Neural crest cell (in vitro differentiated cells): ENCODE data around the gene CARD8. TPM values are rescaled to one million over a fixed set of nuclear protein-coding genes. Genes with fewer than 3 reads are reported as not detected.
"Not testable (repeated sequence)": the region's sequence is repeated elsewhere in the genome, so short reads cannot be mapped to it uniquely, and the experiment has no call there.

ENCODE experiments used
- DNase-seq: peaks from one replicate; pipeline ENCODE4 v3.0.0; 2021; ENCODE audit warnings: low read depth, mixed read lengths, low spot score
- H3K27ac Mint-ChIP-seq: one replicate; pipeline ENCODE4 v1.8.0; 2021; ENCODE audit warnings: mild to moderate bottlenecking, mixed read lengths; ENCODE audit not compliant: unreplicated experiment
- H3K27me3 Mint-ChIP-seq: 2 replicates; pipeline ENCODE4 v1.8.0; 2021; ENCODE audit warnings: low read depth, mild to moderate bottlenecking, mixed read lengths
- H3K36me3 Mint-ChIP-seq: 2 replicates; pipeline ENCODE4 v1.8.0; 2021; ENCODE audit warnings: low read depth, mild to moderate bottlenecking, mixed read lengths
- H3K4me1 Mint-ChIP-seq: 2 replicates; pipeline ENCODE4 v1.8.0; 2021; ENCODE audit warnings: mixed read lengths
- H3K4me3 Mint-ChIP-seq: one replicate; pipeline ENCODE4 v1.8.0; 2021; ENCODE audit warnings: mild to moderate bottlenecking, mixed read lengths
- H3K9me3 Mint-ChIP-seq: 2 replicates; pipeline ENCODE4 v1.8.0; 2021; ENCODE audit warnings: mixed read lengths
- total RNA-seq: library from RNA; stranded (reverse); gene quantifications from 2 replicates; pipeline ENCODE4 v1.2.1, GENCODE V29; 2021
- TF ChIP-seq, protein P1 (sequence below): fragments of 200-600 bp; sonication (generic); conservative IDR thresholded peaks from 2 replicates; pipeline ENCODE4 v1.5.0; 2021; ENCODE audit warnings: antibody characterized with exemption, mild to moderate bottlenecking

Gene CARD8
- total RNA-seq, 1 donor from 2014 or later: 65.8 TPM

DNA sequence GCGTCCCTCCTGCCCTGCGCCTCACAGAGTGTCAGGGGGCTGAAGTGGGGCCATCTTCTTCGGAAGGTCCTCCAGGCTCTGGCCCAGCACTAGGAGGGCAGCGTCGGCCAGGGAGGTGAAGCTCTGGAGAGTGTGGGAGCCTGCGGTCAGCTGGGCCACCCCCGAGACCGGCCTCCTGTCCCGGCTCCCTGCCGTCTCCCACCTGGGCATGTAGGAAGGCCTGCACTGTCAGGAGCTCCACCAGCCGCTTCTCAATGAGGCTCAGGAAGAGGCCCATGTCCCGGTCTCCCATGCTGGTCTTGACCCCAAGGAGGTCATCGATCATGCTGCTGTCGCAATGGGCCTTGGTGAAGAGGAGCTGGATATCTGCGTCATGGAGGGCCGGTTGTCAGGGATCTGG, 42.3 kb upstream of the CARD8 start:
- Mint-ChIP-seq H3K4me1 (peaks cover 4% of the 10 kb centered on the region), H3K27me3 (no peaks in the 10 kb centered on the region), H3K4me3 (no peak overlapping the region), H3K36me3 (no peaks in the 10 kb centered on the region), H3K9me3 (no peaks in the 10 kb centered on the region), H3K27ac (no peak overlapping the region)
- TF ChIP-seq, protein P1, sequence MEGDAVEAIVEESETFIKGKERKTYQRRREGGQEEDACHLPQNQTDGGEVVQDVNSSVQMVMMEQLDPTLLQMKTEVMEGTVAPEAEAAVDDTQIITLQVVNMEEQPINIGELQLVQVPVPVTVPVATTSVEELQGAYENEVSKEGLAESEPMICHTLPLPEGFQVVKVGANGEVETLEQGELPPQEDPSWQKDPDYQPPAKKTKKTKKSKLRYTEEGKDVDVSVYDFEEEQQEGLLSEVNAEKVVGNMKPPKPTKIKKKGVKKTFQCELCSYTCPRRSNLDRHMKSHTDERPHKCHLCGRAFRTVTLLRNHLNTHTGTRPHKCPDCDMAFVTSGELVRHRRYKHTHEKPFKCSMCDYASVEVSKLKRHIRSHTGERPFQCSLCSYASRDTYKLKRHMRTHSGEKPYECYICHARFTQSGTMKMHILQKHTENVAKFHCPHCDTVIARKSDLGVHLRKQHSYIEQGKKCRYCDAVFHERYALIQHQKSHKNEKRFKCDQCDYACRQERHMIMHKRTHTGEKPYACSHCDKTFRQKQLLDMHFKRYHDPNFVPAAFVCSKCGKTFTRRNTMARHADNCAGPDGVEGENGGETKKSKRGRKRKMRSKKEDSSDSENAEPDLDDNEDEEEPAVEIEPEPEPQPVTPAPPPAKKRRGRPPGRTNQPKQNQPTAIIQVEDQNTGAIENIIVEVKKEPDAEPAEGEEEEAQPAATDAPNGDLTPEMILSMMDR: no peak
- no peak for DNase-seq

DNA sequence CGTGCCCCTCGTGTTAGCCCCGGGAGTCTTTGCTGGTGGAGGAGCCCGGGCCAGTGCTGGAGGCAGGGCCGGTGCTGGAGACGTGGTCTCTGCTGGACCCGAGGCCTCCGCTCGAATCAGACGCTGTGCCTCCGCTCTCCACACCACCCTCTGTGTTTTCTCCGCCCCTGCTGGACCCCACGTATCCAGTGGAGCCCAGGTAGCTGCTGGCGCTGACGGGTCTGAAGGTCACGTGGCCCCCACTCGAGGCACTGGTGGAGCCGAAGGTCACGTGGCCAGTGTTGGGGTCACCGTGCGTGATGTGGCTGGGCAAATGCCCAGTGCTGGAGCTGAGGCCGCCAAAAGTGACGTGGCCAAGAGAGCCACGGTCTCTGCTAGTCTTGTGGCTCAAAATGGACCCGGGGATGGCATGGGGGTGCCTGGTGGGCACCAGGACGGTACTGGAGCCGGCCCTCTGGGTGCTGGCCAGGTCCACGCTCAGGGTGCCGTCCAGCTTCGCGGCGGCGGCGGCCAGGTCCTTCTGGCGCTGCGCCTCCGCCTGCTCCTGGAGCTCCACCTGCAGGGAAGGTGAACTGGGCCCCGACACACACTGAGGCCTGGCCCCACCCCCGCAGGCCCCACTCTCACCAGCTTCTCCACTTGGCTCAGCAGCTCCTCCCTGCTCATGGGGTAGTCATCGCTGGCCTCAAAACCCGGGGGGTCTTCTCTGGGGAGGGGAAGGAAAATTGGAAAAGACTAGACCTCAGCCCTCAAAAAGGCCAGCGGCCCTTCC, 41.4 kb upstream of the CARD8 start:
- Mint-ChIP-seq H3K27ac (no peak overlapping the region), H3K36me3 (no peaks in the 10 kb centered on the region), H3K4me1 (peaks cover 4% of the 10 kb centered on the region), H3K27me3 (no peaks in the 10 kb centered on the region), H3K9me3 (no peaks in the 10 kb centered on the region), H3K4me3 (no peak overlapping the region)
- TF ChIP-seq, protein P1: no peak
- DNase-seq: no peak

DNA sequence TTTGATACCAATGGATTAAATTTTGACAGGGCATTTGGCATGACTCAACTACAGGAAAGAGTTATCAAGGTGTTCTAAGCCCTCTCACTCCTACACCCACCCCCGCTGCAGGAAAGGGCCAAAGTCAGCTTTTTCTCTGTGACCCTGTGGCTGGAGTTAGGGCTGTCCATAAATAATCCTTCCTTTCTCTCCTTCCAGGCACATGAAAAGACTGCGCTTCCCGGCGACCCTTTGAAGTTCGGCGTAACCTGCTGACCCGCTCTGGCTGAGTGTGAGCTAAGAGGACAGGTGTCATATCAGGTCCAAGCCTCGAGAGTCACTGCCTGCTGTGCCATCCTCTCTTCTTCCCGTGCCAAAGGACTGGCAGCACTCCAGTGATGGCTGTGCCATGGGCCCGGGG, 39.7 kb upstream of the CARD8 start:
- Mint-ChIP-seq H3K4me3 (no peak overlapping the region), H3K9me3 (no peaks in the 10 kb centered on the region), H3K36me3 (no peaks in the 10 kb centered on the region), H3K27ac (peak overlapping the region; percentile 71), H3K27me3 (peaks cover 8% of the 10 kb centered on the region), H3K4me1 (peaks cover 12% of the 10 kb centered on the region)
- no peak for DNase-seq
- TF ChIP-seq, protein P1: no peak

DNA sequence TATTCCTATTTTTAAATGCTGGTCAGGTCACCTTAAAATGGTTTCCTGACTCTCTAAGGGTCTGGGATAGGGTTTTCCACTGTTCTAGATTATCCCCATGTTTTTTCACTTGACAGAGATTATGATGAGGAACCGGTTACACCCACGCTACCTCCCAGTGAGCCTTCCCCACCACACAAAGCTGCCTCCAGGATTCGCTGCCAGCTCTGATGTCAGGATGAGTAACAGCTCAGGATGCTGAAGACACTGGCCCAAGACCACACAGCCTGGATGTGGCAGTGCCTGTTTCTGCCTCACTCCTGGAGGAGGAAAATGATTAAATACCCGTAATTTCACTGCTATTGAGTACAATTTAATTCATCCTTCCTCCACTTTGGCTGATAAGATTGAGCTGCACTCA, 37.1 kb upstream of the CARD8 start:
- TF ChIP-seq, protein P1: no peak
- Mint-ChIP-seq H3K27me3 (peaks cover 8% of the 10 kb centered on the region), H3K4me1 (peaks cover 12% of the 10 kb centered on the region), H3K27ac (no peak overlapping the region), H3K9me3 (no peaks in the 10 kb centered on the region), H3K4me3 (no peak overlapping the region), H3K36me3 (peaks cover 7% of the 10 kb centered on the region)
- no peak for DNase-seq

DNA sequence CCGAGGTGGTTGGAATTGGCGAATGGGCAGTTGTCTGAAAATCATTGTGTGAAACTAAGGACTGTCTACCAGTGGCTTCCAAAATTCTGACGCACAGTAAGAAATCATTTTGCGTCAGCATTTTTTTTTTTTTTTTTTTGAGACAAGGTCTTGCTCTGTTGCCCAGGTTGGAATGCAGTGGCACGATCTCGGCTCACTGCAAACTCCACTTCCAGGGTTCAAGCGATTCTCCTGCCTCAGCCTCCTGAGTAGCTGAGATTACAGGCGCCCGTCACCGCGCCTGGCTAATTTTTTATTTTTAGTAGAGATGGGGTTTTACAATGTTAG, 35.7 kb upstream of the CARD8 start:
- Mint-ChIP-seq H3K4me3 (peak overlapping the region; percentile 87), H3K36me3 (peaks cover 13% of the 10 kb centered on the region)
- not testable (repeated sequence) for H3K4me1 Mint-ChIP-seq, H3K27me3 Mint-ChIP-seq, DNase-seq, H3K27ac Mint-ChIP-seq, H3K9me3 Mint-ChIP-seq

DNA sequence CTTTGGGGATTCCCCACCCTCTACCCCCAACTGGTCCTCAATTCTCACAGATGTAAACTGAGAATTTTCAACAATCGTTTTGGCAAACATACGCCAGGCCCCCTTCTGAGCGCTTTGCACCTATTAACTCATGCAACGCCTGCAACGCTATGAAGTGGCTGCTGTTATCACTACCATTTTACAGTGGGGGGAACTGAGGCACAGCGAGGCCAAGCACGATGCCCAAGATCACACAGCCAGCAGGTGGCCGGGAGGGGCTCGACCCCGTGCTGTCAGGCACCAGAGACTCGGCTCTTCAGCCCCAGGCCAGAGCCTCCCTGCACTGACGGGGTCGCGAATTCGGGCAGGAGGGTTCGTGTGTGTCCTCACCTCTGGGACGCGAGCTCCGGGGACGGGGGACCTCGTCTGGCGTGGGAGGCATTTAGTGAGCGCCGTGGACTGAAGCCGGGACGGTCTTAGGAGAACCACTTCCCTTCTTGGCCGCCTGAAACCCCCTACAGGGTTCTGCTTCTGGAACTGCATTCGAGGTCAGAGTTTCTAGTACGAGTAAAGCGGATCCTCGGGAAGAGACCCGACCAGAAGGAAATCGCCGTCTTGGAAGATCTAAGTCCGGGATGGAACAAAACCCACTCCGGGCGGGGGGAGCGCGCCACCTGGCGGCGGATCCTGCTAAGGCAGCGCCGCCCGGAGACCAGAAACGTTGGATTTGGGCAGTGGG, 35.2 kb upstream of the CARD8 start:
- H3K4me1 Mint-ChIP-seq: peaks cover 8% of the 10 kb centered on the region
- H3K27me3 Mint-ChIP-seq: peaks cover 8% of the 10 kb centered on the region
- no peak overlapping the region for H3K27ac Mint-ChIP-seq
- H3K4me3 Mint-ChIP-seq: peak overlapping the region; percentile 87
- H3K9me3 Mint-ChIP-seq: no peaks in the 10 kb centered on the region
- H3K36me3 Mint-ChIP-seq: peaks cover 18% of the 10 kb centered on the region
- DNase-seq: peak; percentile 90
- TF ChIP-seq, protein P1: peak; percentile 98
